DMS 273 (cell line): ENCODE measurements around the gene FAM181B.
"Not testable (repeated sequence)": the region's sequence is repeated elsewhere in the genome, so short reads cannot be mapped to it uniquely, and the experiment has no call there.

ENCODE experiments used
- DNase-seq: peaks from one replicate; lab custom pipeline; 2025; ENCODE audit not compliant: unreplicated experiment; lab: John Stamatoyannopoulos, UW

Gene FAM181B

GRCh38 chr11:82732734-82733443 is 775 bp downstream of the FAM181B start:
- DNase-seq: peak; percentile 43

- peak; percentile 12 for DNase-seq
Measured at GRCh38 chr11:82732348-82732733, 1.3 kb downstream of the FAM181B start.

GRCh38 chr11:82731691-82732277 is 1.9 kb downstream of the FAM181B start:
- no peak for DNase-seq

GRCh38 chr11:82730754-82731153 is 2.9 kb downstream of the FAM181B start:
- no peak for DNase-seq

- no peak for DNase-seq
Measured at GRCh38 chr11:82730286-82730685, 3.4 kb downstream of the FAM181B start.

- DNase-seq: no peak
Measured at GRCh38 chr11:82724026-82724425, 9.6 kb downstream of the FAM181B start.

DNA sequence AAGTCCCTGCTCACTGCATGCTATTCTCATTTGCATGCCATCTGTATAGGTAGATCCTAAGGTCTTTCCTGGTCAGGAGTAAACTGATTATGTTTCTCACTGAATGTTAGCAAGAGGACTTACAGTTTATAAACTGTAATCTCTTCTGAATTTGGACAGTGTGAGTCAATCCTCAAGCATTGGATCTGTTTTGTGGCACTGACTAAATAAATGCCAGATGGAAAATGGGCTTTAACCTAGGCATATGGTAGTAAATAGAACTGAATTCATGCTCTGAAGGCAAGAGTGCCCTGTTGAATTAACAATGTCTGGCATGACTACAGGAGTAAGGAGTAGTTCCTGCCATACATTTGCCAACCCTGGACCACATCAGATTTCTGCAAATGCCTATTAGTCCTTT is 11.4 kb downstream of the FAM181B start:
- peak; percentile 29 for DNase-seq

GRCh38 chr11:82720267-82721065 is 13.2 kb downstream of the FAM181B start:
- no peak for DNase-seq

DNA sequence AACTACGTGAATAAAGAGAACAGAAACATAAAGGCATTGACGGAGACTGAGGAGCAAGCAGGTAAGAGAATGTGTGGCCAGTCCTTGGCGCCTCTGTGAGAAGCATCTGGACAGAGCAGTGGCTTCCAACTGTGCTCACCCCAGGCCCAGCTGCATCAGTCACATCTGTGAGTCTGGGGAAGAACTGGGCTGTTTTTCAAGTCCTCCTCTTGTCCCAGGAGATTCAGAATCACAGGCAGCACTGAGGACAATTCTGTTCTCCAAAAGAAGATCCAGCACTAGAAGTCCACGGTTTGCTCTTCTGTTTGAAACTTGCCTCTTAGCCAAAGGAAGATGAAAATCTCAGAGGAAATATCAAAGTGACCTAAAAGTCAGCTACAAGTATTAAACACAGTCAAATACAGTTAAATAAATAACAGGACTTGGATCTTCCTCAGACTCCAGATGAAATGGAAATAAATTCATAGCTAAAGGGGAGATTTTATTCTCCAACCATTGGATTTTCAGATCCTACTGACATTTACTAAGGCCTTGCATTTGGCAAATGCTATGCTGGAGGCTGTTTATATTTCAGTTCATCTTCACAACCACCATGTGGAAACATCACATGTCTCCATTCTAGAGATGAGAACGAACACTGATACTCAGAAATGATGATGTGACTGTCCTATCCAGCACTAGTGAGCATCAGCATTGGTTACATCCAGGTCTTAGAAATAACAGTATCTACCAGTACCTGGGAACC is 14.1 kb downstream of the FAM181B start:
- peak; percentile 12 for DNase-seq

DNA sequence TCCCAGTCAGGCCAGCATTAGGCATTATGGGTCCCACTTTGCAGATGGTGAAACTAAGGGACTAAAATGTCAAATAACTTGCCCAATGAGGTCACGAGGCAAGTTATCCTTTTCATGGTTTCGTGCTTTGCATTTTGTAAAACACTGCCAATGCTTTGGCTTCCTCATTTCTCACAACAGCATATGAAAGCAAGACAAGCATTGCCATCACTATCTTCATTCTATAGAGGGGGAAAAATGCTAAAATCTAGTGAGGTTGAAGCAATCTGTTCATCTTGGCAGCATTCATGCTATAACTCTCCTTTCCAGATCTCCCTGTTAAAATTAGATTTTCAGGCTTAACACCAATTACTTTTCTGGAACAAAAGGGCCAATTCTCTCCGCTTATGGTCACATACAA is 14.8 kb downstream of the FAM181B start:
- DNase-seq: no peak

DNA sequence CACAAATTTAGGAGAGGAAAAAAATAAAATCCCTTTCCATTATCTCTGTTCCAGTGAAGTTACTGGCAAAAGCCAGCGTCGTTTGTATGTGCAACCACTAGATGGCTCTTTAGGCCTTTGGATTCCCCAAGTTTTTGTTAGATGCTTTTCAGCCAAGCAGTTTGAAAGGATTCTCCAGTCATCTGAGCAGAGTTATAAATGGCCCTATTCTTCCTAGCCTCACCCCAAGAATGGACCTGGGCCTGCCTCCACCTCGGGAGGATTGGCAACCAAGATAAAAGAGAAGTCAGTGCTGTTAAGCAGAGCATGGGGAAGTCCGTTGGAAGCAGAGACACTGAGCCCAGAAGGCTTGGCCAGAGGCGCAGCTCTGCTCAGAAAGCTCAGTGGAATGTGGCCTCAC is 15.4 kb downstream of the FAM181B start:
- peak; percentile 52 for DNase-seq

DNA sequence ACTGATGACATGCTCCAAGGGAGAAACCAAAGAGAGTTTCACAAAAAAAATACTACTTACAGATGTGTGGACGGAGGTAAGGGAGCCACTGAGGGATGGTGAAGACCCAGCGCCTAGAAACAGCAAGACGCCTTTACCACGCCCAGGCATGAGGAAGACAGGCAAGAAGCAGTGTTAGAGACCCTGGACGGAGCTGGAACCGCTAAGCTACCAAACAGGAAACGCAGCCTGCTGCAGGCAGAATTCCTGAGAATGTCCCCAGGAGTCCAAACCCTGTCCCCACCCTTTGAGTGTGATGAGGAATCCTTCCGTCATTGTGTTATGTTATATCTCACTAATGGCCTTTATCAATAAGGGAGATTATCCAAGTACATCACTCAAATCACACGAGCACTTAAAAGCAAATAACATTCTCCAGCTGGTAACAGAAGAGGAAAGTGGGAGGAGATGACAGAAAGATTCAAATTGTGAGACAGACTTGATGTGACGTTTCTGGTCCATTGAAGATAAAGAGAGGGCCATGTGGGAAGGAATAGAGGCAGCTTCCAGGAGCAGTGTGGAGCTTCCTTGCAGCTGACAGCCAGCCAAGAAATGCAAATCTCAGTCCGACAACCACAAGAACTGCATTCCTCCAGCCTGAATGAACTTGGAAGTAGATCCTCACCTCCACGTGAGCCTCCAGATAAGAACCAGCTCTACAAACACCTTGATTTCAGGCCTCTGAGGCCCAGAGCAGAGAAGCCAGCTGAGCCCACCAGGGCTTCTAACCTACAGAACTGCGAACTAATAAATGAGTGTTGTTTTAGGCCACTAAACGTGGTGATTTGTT is 19.1 kb downstream of the FAM181B start:
- no peak for DNase-seq

- no peak for DNase-seq
Measured at GRCh38 chr11:82711648-82712047, 22.0 kb downstream of the FAM181B start.

DNA sequence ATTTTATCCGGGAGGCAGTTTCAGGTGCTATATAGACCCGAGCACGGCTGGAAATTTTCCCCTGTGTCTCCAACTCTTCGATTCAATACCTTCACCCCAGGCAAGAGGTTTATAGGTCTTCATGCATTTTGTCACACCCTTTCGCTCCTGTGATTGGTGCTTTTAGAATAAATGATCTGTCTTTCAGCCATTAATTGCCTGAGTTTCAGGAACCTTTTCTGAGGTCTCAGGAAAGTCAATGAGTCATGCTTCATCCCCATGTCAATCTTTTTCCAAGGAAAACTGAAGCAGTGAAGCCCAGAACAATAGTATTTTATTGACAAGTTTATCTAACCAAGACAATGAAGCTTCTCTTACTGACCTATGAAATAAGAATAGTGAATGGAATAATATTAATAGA is 29.9 kb downstream of the FAM181B start:
- no peak for DNase-seq

DNA sequence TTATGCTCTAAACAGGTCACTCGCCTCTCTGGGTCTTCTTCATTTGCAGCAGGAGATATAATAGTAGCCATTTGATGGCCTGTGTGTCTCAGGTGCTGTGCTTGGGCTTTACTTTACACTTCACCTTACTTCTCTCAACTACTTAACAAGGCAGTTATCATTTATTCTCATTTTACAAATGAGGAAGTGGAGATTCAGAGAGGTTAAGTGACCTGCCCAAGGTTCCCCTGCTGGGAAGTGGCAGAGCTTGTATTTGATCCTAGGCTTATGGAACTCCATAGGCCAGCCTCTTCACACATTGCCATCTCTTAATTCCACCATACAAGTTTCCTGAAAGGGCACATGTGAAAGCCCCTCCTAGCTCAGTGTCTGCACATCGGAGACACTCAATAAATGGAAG is 30.4 kb downstream of the FAM181B start:
- no peak for DNase-seq

DNA sequence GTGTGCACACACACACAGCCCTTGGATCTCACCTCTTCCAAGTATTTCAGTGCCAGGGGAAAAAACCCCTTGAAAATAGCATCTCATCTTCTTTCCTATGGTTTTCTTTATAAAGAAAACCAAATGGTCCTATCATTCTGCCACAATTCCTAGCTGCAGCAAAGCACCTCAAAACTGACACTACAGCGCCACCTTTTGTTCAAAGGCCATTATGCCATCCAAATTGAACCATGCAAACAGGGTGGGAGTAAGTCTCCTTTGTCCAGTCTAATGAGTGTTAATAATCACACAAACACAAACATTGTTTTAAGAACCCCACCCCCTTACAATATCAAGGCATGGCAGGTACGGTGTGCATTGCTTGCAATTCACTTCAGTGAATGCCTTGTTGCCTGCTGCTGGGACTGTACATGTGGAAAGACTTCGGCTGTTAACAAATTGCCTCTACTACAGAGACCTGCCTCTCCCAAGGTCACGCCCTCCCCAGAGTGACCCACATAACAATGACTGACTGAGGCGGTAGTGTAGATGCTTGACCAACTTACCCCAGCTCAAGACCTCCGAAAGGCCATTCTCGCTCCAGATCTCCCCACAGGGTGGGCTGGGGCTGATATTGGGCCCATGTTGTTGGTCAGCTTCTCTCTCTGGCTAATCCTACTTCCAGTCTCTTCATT is 31.7 kb downstream of the FAM181B start:
- DNase-seq: peak; percentile 62

- no peak for DNase-seq
Measured at GRCh38 chr11:82698576-82699352, 34.9 kb downstream of the FAM181B start.

- DNase-seq: no peak
Measured at GRCh38 chr11:82692981-82693380, 40.7 kb downstream of the FAM181B start.

GRCh38 chr11:82689347-82689746 is 44.3 kb downstream of the FAM181B start:
- not testable (repeated sequence) for DNase-seq
